ENCODE measurements around the gene RPP14.

GRCh38 chr3:58341376-58341775, 35.3 kb downstream of the RPP14 start:
- TF ChIP-seq CTCF (IDR thresholded peaks at IDR 0.05) (no peak), POLR2A (IDR thresholded peaks at IDR 0.05; ENCODE audit: low read length) (no peak), EP300 (IDR thresholded peaks at IDR 0.05) (no peak), HOXA7 (CRISPR knock-in tag; IDR thresholded peaks at IDR 0.05) (no peak), NFE2L2 (conservative IDR thresholded peaks at IDR 0.05; ENCODE audit: low read length) (no peak), PBX3 (IDR thresholded peaks at IDR 0.05) (no peak), JUN (IDR thresholded peaks at IDR 0.05) (no peak), FOSL2 (IDR thresholded peaks at IDR 0.05) (no peak), FOSL2 (CRISPR knock-in tag; IDR thresholded peaks at IDR 0.05) (no peak), MYC (IDR thresholded peaks at IDR 0.05; ENCODE audit: borderline replicate concordance, low read length) (no peak), CEBPB (IDR thresholded peaks at IDR 0.05) (no peak)
- TF ChIP-seq, protein P1, sequence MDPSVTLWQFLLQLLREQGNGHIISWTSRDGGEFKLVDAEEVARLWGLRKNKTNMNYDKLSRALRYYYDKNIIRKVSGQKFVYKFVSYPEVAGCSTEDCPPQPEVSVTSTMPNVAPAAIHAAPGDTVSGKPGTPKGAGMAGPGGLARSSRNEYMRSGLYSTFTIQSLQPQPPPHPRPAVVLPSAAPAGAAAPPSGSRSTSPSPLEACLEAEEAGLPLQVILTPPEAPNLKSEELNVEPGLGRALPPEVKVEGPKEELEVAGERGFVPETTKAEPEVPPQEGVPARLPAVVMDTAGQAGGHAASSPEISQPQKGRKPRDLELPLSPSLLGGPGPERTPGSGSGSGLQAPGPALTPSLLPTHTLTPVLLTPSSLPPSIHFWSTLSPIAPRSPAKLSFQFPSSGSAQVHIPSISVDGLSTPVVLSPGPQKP (IDR thresholded peaks at IDR 0.05; ENCODE audit: low read depth, low read length): no peak
